Measurements from ENCODE around the gene TPPP3.
"Not testable (repeated sequence)": the region's sequence is repeated elsewhere in the genome, so short reads cannot be mapped to it uniquely, and the experiment has no call there.

The TPPP3 gene

DNA sequence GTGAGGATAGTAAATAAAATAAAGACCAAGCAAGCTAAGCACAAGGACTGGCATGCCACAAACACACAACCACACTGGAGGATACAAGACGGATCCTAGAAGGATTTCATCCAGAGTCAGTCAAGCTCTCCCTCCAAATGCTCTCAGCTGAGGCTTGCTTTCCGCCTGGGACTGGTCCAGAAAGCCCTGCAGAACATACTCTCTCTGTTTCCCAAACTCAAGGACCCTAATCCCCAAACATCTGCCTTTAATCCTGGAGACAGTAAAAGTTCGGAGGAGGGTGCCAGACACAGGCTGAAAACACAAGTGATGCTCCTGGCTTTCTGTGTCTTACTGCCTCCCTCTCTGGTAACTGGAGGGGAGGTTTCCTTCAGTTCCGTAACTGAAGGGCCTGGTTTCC, 32.3 kb upstream of the TPPP3 start:
- DNase-seq, result no peak

DNA sequence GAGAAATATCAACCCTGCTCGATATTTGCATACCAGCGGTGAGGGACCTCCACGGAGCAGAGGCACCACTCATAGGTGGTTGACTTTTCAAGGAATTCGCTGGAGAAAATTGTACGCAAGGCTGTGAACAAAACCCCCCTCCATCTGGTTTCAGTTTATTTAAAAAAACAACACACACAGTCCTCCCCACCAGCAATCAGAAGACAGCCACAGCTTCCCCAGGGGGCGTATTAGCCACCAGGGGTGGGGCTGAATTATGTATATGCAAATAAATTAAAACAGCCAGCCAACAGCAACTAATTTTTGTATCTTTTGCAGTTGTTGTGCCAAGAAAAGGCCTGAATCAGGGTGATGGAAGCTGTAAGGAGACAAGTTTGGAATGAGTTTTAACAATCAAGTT, 31.8 kb upstream of the TPPP3 start:
- DNase-seq, result no peak

DNA sequence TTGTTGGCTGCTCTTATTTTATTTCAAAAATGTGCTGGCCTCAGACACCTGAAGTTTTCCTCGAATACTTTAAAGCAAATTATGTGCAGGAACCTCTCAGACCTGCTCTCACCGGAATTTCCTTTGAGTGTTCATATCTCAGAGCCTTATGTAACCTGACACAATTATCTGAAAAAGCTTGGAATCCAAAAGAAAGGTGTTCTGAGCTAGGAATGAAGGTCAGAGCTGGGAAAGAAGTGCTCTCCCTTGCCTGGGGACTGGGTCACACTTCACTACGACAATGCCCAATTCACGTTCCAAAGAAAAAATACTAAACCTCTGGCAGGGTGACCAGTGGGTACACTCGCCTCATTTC, 30.9 kb upstream of the TPPP3 start:
- DNase-seq, result no peak

DNA sequence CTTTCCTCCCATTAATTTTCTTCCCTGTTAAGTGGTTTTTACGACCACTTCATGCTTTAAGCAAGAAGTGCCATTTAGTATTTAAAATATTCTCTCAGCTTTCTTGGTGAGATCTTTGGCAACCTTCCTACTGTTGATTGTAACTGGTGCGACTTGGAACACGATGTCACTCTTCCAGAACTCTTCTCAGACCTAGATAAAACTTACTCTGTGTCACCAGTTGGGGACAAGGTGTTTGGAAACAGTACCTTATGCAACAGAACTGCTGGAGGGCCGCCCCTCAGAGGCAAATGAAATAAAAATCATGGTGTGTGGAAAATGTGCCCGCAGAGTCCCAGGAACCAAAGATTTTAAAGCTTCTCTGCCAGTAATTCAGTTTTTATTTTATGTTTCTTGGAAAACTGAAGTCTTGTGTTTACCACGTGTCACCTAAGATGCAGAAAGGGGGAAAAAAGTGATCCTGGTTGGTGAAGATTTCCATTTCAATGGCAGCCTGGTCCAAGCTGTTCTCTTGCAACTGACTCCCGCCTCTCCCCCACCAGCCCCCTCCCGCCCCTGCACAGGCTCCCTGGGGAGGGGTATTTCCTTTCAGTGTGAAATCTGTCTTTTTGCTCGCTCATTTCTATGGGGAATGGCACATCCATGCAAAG, 30.4 kb upstream of the TPPP3 start:
- peak; percentile 6 for DNase-seq

GRCh38 chr16:67423015-67423414, 29.7 kb upstream of the TPPP3 start:
- no peak for DNase-seq

DNA sequence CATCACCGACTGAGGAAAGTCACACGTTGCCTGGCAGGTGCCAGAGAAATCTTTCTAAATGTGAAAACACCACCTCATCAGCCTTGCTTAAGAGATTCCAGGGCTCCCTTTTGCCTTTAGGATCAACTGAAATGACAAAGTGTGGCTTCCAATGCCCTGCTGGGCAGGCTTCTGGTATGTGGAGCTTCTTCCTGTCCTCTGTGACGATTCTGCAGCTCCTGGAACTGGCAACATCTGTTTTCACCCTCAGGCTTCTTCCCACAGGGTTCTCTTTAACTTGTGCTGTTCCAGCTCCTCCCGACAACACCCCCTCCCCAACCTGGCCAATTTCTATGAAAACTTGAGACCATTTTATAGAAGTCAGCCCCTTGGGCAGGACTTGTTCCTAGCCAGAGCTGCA, 27.7 kb upstream of the TPPP3 start:
- no peak for DNase-seq

- DNase-seq, result no peak
These were observed 26.6 kb upstream of the TPPP3 start for GRCh38 chr16:67419931-67420330.

DNA sequence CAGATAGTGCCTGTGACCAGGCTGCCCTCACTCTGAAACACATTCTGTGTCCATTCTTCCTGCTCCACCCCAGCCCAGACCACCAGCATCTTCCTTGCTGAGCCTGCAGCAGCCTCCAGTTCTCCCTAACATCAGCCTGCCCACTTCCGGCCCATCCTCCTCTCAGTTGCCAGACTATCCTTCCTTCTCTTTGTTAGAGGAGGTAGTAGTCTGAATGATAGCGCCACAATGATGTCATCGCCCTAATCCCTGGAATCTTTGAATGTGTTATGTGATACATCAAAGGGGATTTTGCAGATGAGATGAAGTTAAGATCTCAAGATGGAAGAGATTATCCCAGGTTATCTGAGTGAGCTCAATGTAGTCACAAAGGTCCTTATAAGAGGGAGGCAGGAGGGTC, 26.2 kb upstream of the TPPP3 start:
- no peak for DNase-seq

- no peak for DNase-seq
These were observed 24.2 kb upstream of the TPPP3 start for GRCh38 chr16:67417333-67418061.

DNA sequence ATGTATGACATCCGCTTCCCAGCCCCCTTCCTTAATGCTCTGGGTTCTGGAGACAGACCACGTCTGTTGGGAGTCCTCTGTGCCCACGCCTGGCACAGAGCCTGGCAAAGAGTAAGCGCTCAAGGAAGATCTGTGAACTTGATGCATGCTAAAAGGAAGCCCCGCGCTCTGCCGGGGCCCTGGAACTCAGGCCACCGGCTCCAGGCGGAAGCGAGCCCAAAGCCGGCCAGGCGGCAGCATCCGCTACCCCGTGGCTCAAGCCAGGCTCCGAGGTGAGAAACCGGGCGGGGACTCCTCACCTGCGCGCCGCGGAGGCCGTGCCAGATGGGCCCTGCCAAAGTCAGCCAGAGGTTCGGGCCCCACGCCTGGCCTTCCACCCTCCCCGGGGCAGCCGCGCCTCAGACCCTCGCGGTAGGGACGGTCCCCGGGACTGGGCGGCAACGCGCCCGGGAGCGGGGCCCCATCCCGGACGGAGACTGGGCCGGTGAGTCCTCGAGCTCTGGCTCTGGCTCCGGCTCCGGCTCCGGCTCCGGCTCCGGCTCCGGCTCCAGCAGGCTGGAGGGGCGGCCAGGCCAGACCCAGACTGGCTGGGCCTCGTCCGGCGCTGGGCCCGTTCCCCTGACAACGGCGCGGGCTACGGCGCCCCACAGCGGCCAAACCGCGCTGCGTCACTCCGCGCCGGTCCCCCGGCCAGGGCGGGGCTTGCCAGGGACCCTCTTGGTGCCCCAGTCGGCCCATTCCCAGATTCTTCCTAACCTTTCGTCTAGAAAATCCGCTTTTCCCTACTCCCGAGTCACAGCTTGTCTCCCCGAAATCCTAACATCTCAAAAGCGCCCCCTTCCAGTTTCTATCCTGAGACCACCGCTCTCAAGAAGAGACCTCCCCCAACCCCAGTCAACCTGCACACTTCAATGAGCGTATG, 22.8 kb upstream of the TPPP3 start, which contains the start of gene ZDHHC1:
TSS of gene ZDHHC1 (minus strand) at position 606 of the 922 bp plus-strand sequence. CDS start 8,702 bp downstream, outside the sequence.
- no peak for DNase-seq

DNA sequence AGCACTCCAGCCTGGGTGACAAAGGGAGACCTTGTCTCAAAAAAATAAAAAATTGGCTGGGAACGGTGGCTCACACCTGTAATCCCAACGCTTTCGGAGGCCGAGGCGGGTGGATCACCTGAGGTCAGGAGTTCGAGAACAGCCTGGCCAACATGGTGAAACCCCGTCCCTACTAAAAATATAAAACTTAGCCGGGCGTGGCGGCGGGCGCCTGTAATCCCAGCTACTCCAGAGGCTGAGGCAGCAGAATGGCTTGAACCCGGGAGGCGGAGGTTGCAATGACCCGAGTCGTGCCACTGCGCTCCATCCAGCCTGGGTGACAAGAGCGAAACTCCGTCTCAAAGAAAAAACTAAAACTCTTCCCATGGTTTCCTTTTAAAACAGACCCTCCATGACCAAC, 22.1 kb upstream of the TPPP3 start:
- DNase-seq, result not testable (repeated sequence)

DNA sequence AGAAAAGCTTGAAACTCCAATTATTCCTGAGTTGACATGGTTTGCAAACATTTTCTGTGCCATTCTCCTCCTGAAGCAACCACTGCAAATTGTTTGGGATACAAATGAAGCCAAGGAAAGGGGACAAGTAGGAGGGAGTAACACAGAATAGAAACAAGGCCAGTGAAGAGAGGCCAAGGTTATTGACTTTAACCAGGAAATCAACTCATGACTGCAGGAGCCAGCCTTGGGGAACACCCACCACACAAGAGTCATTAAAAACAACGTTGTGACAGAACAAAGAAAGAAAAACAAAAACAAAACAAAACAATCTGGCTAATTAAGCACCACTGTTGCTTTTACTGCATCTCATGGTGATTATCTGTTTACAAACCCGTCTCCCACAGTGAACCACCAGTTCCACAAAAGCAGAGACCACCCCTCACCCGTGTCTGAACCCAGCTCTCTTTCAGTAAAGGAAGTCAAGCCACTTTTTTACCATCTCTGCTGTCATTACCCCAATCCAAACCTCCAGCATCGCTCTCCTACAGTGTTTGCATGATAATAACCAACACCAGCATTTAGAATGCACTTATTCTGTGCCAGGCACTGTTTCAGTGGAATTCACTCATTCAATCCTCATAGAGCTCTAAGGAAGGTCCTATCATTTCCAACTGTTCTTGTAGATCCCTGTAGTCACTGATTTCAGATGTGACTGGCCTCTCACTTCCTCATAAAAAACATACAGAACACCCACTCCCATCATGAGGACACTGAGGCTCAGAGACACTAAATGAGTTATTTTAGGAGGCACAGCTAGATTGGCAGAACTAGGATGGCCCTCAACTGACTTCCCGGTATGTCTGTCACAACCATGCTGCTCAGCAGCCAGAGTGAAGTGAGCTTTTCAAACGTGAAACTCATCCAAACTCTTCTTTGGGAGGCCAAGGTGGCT, 20.9 kb upstream of the TPPP3 start:
- no peak for DNase-seq

- no peak for DNase-seq
These were observed 19.0 kb upstream of the TPPP3 start for GRCh38 chr16:67412294-67412693.

- DNase-seq, result no peak
These were observed 18.0 kb upstream of the TPPP3 start for GRCh38 chr16:67411339-67411738.

GRCh38 chr16:67409631-67410030, 16.3 kb upstream of the TPPP3 start:
- no peak for DNase-seq

- DNase-seq, result no peak
These were observed 14.6 kb upstream of the TPPP3 start for GRCh38 chr16:67407788-67408452.

- DNase-seq, result no peak
These were observed 14.0 kb upstream of the TPPP3 start for GRCh38 chr16:67407176-67407787.

DNA sequence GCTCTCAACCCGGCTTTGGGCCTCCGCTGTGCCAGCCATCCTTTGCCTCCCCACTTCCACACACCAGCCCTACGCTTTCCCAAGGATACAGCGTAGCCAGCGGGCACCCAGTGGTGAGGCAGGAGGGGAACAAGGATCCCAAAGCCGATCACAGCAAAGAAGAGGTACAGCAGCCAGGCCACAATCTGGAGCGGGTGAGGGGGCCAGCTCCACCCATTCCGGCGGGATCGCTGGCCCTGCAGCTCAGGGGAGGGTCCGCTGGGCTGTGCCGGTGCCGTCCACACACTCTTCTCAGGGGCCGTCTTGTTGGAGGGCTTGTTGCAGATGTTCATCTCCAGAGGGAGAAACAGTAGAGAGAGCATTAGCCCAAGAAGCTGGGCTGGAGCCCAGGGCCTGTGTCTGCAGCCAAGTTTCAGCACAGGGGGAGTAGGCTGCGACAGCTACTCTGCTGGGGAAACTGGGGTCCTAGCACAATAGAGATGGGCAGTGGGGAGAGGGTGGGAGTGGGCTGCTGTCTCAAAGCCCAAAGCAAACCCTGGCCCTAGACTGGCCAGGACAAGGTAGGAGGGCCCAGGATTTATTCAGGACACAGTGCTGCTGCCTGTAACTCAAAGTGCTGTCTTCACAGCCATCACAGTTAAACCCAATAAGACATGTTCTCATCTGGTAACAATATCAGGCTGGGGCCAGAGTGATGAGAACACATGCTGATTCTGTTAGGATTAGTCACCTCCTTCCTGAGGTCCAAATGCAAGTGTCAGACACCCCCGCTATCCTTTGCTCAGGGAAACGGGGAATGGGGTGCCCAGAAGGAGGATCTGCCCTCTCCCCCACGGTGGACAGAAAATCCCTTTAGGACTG, 13.0 kb upstream of the TPPP3 start:
- DNase-seq, result no peak

- DNase-seq, result no peak
These were observed 12.0 kb upstream of the TPPP3 start for GRCh38 chr16:67405336-67405735.

- no peak for DNase-seq
These were observed 11.5 kb upstream of the TPPP3 start for GRCh38 chr16:67404740-67405226.

Measured in GF-D8 (cell line).